ENCODE measurements around the gene CCDC138.

Gene CCDC138

GRCh38 chr2:108820482-108820881, 33.9 kb downstream of the CCDC138 start:
- no peak overlapping the region for H3K18ac ChIP-seq (ENCODE audit: low read length)
- H3K4me1 ChIP-seq (ENCODE audit: control insufficient read depth in 1 of 2, insufficient read depth in 2 of 2, low read length in 2 of 2): no peaks in the 10 kb centered on the region
- H2BK120ac ChIP-seq (ENCODE audit: insufficient read depth, low read length, poor library complexity): no peak overlapping the region
- H3K27ac ChIP-seq (ENCODE audit: low read depth, low read length): no peak overlapping the region
- H3K79me1 ChIP-seq (ENCODE audit: low read length): no peaks in the 10 kb centered on the region
- H3K4ac ChIP-seq (ENCODE audit: low read depth, low read length): no peak overlapping the region
- no peak overlapping the region for H2BK12ac ChIP-seq (ENCODE audit: low read length)
- no peak overlapping the region for H4K12ac ChIP-seq (ENCODE audit: low read depth, low read length)
- H3K36me3 ChIP-seq (ENCODE audit: control insufficient read depth in 1 of 2, insufficient read depth in 2 of 2, low read length in 2 of 2): peaks cover 5 to 17% of the 10 kb centered on the region in 2 experiments
- no peak overlapping the region for H3K14ac ChIP-seq (ENCODE audit: low read length)
- no peak overlapping the region for H2AK5ac ChIP-seq (ENCODE audit: low read length)
- no peaks in the 10 kb centered on the region for H3K79me2 ChIP-seq (ENCODE audit: control insufficient read depth, insufficient read depth, low read length, poor library complexity)
- no peak overlapping the region for H2AFZ ChIP-seq (ENCODE audit: insufficient read depth, low read length, poor library complexity)
- no peak overlapping the region for H4K91ac ChIP-seq (ENCODE audit: low read depth, low read length)
- peaks cover 1% of the 10 kb centered on the region for H3K9me3 ChIP-seq (ENCODE audit: insufficient read depth, low read depth, low read length)
- H3K9ac ChIP-seq (ENCODE audit: low read length): no peak overlapping the region
- no peak overlapping the region for H3K4me3 ChIP-seq (ENCODE audit: low read depth, low read length)
- no CpG with 5 or more reads among the region's 2 CpGs for WGBS (ENCODE audit: extremely low coverage, insufficient coverage, insufficient read length)
- no peaks in the 10 kb centered on the region for H3K27me3 ChIP-seq (ENCODE audit: insufficient read depth, low read length)
- no peak overlapping the region for H3K4me2 ChIP-seq (ENCODE audit: low read length)
- no peak for DNase-seq
- no peak overlapping the region for H3K23ac ChIP-seq (ENCODE audit: low read length)
- no peak overlapping the region for H4K8ac ChIP-seq (ENCODE audit: low read depth, low read length)
- no peak overlapping the region for H2BK5ac ChIP-seq (ENCODE audit: low read depth, low read length, poor library complexity)

- H2BK12ac ChIP-seq (ENCODE audit: low read length): no peak overlapping the region
- H3K79me2 ChIP-seq (ENCODE audit: control insufficient read depth, insufficient read depth, low read length, poor library complexity): no peaks in the 10 kb centered on the region
- WGBS (ENCODE audit: extremely low coverage, insufficient coverage, insufficient read length): no CpG with 5 or more reads among the region's 1 CpG
These were observed 36.7 kb downstream of the CCDC138 start for GRCh38 chr2:108823286-108823685.

GRCh38 chr2:108824316-108825070, 37.9 kb downstream of the CCDC138 start:
- Histone ChIP-seq H2BK5ac (ENCODE audit: low read depth, low read length, poor library complexity) (no peak overlapping the region), H4K12ac (ENCODE audit: low read depth, low read length) (no peak overlapping the region), H2BK120ac (ENCODE audit: insufficient read depth, low read length, poor library complexity) (no peak overlapping the region), H2AK5ac (ENCODE audit: low read length) (no peak overlapping the region), H3K4ac (ENCODE audit: low read depth, low read length) (no peak overlapping the region), H3K4me1 (ENCODE audit: control insufficient read depth in 1 of 2, insufficient read depth in 2 of 2, low read length in 2 of 2) (no peaks in the 10 kb centered on the region), H3K27me3 (ENCODE audit: insufficient read depth, low read length) (no peaks in the 10 kb centered on the region), H4K91ac (ENCODE audit: low read depth, low read length) (no peak overlapping the region), H3K79me2 (ENCODE audit: control insufficient read depth, insufficient read depth, low read length, poor library complexity) (no peaks in the 10 kb centered on the region), H3K27ac (ENCODE audit: low read depth, low read length) (no peak overlapping the region), H3K79me1 (ENCODE audit: low read length) (no peaks in the 10 kb centered on the region), H2BK12ac (ENCODE audit: low read length) (no peak overlapping the region), H4K8ac (ENCODE audit: low read depth, low read length) (no peak overlapping the region), H3K18ac (ENCODE audit: low read length) (no peak overlapping the region), H3K4me2 (ENCODE audit: low read length) (no peak overlapping the region), H2AFZ (ENCODE audit: insufficient read depth, low read length, poor library complexity) (no peak overlapping the region), H3K9me3 (ENCODE audit: insufficient read depth, low read depth, low read length) (peaks cover 1% of the 10 kb centered on the region), H3K23ac (ENCODE audit: low read length) (no peak overlapping the region), H3K4me3 (ENCODE audit: low read depth, low read length) (no peak overlapping the region), H3K14ac (ENCODE audit: low read length) (no peak overlapping the region), H3K36me3 (ENCODE audit: control insufficient read depth in 1 of 2, insufficient read depth in 2 of 2, low read length in 2 of 2) (peaks cover 0 to 3% of the 10 kb centered on the region in 2 experiments), H3K9ac (ENCODE audit: low read length) (no peak overlapping the region)
- WGBS (ENCODE audit: extremely low coverage, insufficient coverage, insufficient read length): 100% methylated on average over 2 of the region's 5 CpGs
- DNase-seq: no peak

More at GRCh38 chr2:108823286-108823685, 36.7 kb downstream of the CCDC138 start:
- Histone ChIP-seq H3K9ac (ENCODE audit: low read length) (no peak overlapping the region), H3K4me1 (ENCODE audit: control insufficient read depth in 1 of 2, insufficient read depth in 2 of 2, low read length in 2 of 2) (no peaks in the 10 kb centered on the region), H2AFZ (ENCODE audit: insufficient read depth, low read length, poor library complexity) (no peak overlapping the region), H3K14ac (ENCODE audit: low read length) (no peak overlapping the region), H3K4ac (ENCODE audit: low read depth, low read length) (no peak overlapping the region), H4K8ac (ENCODE audit: low read depth, low read length) (no peak overlapping the region), H3K27me3 (ENCODE audit: insufficient read depth, low read length) (no peaks in the 10 kb centered on the region), H2BK5ac (ENCODE audit: low read depth, low read length, poor library complexity) (no peak overlapping the region), H2BK120ac (ENCODE audit: insufficient read depth, low read length, poor library complexity) (no peak overlapping the region), H3K4me2 (ENCODE audit: low read length) (no peak overlapping the region), H2AK5ac (ENCODE audit: low read length) (no peak overlapping the region), H4K12ac (ENCODE audit: low read depth, low read length) (no peak overlapping the region), H3K4me3 (ENCODE audit: low read depth, low read length) (no peak overlapping the region), H3K36me3 (ENCODE audit: control insufficient read depth in 1 of 2, insufficient read depth in 2 of 2, low read length in 2 of 2) (peaks cover 3 to 4% of the 10 kb centered on the region in 2 experiments), H3K9me3 (ENCODE audit: insufficient read depth, low read depth, low read length) (peaks cover 1% of the 10 kb centered on the region), H3K18ac (ENCODE audit: low read length) (no peak overlapping the region), H3K27ac (ENCODE audit: low read depth, low read length) (no peak overlapping the region), H4K91ac (ENCODE audit: low read depth, low read length) (no peak overlapping the region), H3K23ac (ENCODE audit: low read length) (no peak overlapping the region), H3K79me1 (ENCODE audit: low read length) (no peaks in the 10 kb centered on the region)
- DNase-seq: no peak

- no peak overlapping the region for H3K4me2 ChIP-seq (ENCODE audit: low read length)
- no peaks in the 10 kb centered on the region for H3K79me2 ChIP-seq (ENCODE audit: control insufficient read depth, insufficient read depth, low read length, poor library complexity)
- DNase-seq: no peak
- H3K4me3 ChIP-seq (ENCODE audit: low read depth, low read length): no peak overlapping the region
- H3K9me3 ChIP-seq (ENCODE audit: insufficient read depth, low read depth, low read length): no peaks in the 10 kb centered on the region
- H3K4me1 ChIP-seq (ENCODE audit: control insufficient read depth in 1 of 2, insufficient read depth in 2 of 2, low read length in 2 of 2): no peaks in the 10 kb centered on the region
- no peak overlapping the region for H3K4ac ChIP-seq (ENCODE audit: low read depth, low read length)
- H3K79me1 ChIP-seq (ENCODE audit: low read length): no peaks in the 10 kb centered on the region
- H3K36me3 ChIP-seq (ENCODE audit: control insufficient read depth in 1 of 2, insufficient read depth in 2 of 2, low read length in 2 of 2): peaks cover 0 to 2% of the 10 kb centered on the region in 2 experiments
- no peak overlapping the region for H2AFZ ChIP-seq (ENCODE audit: insufficient read depth, low read length, poor library complexity)
- no peak overlapping the region for H2BK5ac ChIP-seq (ENCODE audit: low read depth, low read length, poor library complexity)
- no peak overlapping the region for H4K12ac ChIP-seq (ENCODE audit: low read depth, low read length)
- no peak overlapping the region for H2AK5ac ChIP-seq (ENCODE audit: low read length)
- H2BK12ac ChIP-seq (ENCODE audit: low read length): no peak overlapping the region
- no peak overlapping the region for H3K14ac ChIP-seq (ENCODE audit: low read length)
- H4K8ac ChIP-seq (ENCODE audit: low read depth, low read length): no peak overlapping the region
- no peak overlapping the region for H4K91ac ChIP-seq (ENCODE audit: low read depth, low read length)
- H3K18ac ChIP-seq (ENCODE audit: low read length): no peak overlapping the region
- H3K27me3 ChIP-seq (ENCODE audit: insufficient read depth, low read length): no peaks in the 10 kb centered on the region
- no peak overlapping the region for H3K9ac ChIP-seq (ENCODE audit: low read length)
- no peak overlapping the region for H3K23ac ChIP-seq (ENCODE audit: low read length)
- no peak overlapping the region for H2BK120ac ChIP-seq (ENCODE audit: insufficient read depth, low read length, poor library complexity)
- WGBS (ENCODE audit: extremely low coverage, insufficient coverage, insufficient read length): no CpG with 5 or more reads among the region's 4 CpGs
- H3K27ac ChIP-seq (ENCODE audit: low read depth, low read length): no peak overlapping the region
These were observed 38.7 kb downstream of the CCDC138 start for GRCh38 chr2:108825254-108825653.
